Spinal cord (tissue), 10 donors: ENCODE results near the gene OR4K17. TPM values are rescaled to one million over a fixed set of nuclear protein-coding genes. Genes with fewer than 3 reads are reported as not detected.
"Not testable (repeated sequence)": the region's sequence is repeated elsewhere in the genome, so short reads cannot be mapped to it uniquely, and the experiment has no call there.

Experiments
- DNase-seq, 6 donors: peaks; one replicate each; pipeline versions ENCODE4 v3.0.0 to v3.0.0-alpha.2; 2013 to 2015; ENCODE audit warnings: low spot score in 6 of 6, low read depth in 4 of 6
- H3K27ac ChIP-seq: one replicate; pipeline ENCODE4 v1.5.1; 2013; ENCODE audit warnings: low read depth, low read length, control low read depth
- H3K27me3 ChIP-seq: one replicate; pipeline ENCODE4 v1.6.1; 2013; ENCODE audit warnings: low read length; ENCODE audit not compliant: control insufficient read depth, insufficient read depth
- H3K36me3 ChIP-seq: one replicate; pipeline ENCODE4 v1.6.1; 2013; ENCODE audit warnings: low read length; ENCODE audit not compliant: control insufficient read depth, insufficient read depth
- H3K4me1 ChIP-seq: one replicate; pipeline ENCODE4 v1.6.1; 2013; ENCODE audit warnings: low read length; ENCODE audit not compliant: control insufficient read depth, insufficient read depth
- H3K4me3 ChIP-seq: one replicate; pipeline ENCODE4 v1.5.1; 2013; ENCODE audit warnings: low read depth, low read length, control low read depth
- H3K9me3 ChIP-seq: one replicate; pipeline ENCODE4 v1.6.1; 2013; ENCODE audit warnings: low read length; ENCODE audit not compliant: control insufficient read depth, insufficient read depth
- WGBS: methylation state at CpG from one replicate; pipeline ENCODE4 v1.1.5; 2013; ENCODE audit warnings: missing lambda C conversion rate; ENCODE audit not compliant: insufficient coverage; 5-methylcytosine and 5-hydroxymethylcytosine counted together
- long read RNA-seq, 4 donors: transcript quantifications; one replicate each; lab custom pipeline, GENCODE V29; 2026
- polyA plus RNA-seq, 2 donors: library from polyadenylated mRNA; unstranded; fragments of 120-200 nt; gene quantifications; one replicate each; pipeline ENCODE4 v1.2.1, GENCODE V29; 2013; ENCODE audit not compliant: insufficient read length in 2 of 2
- total RNA-seq, 2 donors: library from RNA; depleted of rRNA in 1 of 2; stranded (reverse); fragments of 120-200 nt in 1 of 2; fragments of >200 nt in 1 of 2; gene quantifications; one replicate each; pipeline versions ENCODE4 v1.2.3 to v1.2.4, GENCODE V29; 2013 to 2014
- donor health status: healthy.

Gene OR4K17
- not detected for total RNA-seq
- under 1 TPM in 1 of 2 donors, not detected in 1; 0.06 TPM for polyA plus RNA-seq
- long read RNA-seq, donor 1: 0 reads
- long read RNA-seq, donor 2: 0 reads
- long read RNA-seq, donor 3: 0 reads
- long read RNA-seq, donor 4: 0 reads

GRCh38 chr14:20110438-20110837 is at the start of gene OR4K17:
Gene OR4K17, plus strand, starts transcription at chr14:20110739. Its CDS starts 6,761 bp downstream, at chr14:20117500.
- Histone ChIP-seq H3K27me3 (no peaks in the 10 kb centered on the region), H3K4me1 (no peaks in the 10 kb centered on the region), H3K36me3 (no peaks in the 10 kb centered on the region), H3K9me3 (no peaks in the 10 kb centered on the region), H3K4me3 (no peak within 1 kb of the TSS), H3K27ac (no peak within 1 kb of the TSS)
- DNase-seq: no peak
- WGBS: 60% methylated on average over 1 of the region's 3 CpGs

GRCh38 chr14:20092050-20092449 is 18.5 kb upstream of the OR4K17 start:
- H3K27me3 ChIP-seq: no peaks in the 10 kb centered on the region
- no peaks in the 10 kb centered on the region for H3K36me3 ChIP-seq
- no peak overlapping the region for H3K27ac ChIP-seq
- no peaks in the 10 kb centered on the region for H3K9me3 ChIP-seq
- DNase-seq: no peak
- no peak overlapping the region for H3K4me3 ChIP-seq
- 54% methylated on average over 3 of the region's 4 CpGs for WGBS
- H3K4me1 ChIP-seq: no peaks in the 10 kb centered on the region

- 43% methylated on average over 2 of the region's 4 CpGs for WGBS
- no peak for DNase-seq
Measured at GRCh38 chr14:20093442-20093841, 17.1 kb upstream of the OR4K17 start.

GRCh38 chr14:20098926-20099770 is 11.4 kb upstream of the OR4K17 start:
- H3K27me3 ChIP-seq, H3K27ac ChIP-seq, H3K4me1 ChIP-seq, H3K4me3 ChIP-seq, H3K36me3 ChIP-seq, H3K9me3 ChIP-seq, DNase-seq: not testable (repeated sequence)
- 81% methylated on average over 22 of the region's 32 CpGs for WGBS

More at GRCh38 chr14:20093442-20093841, 17.1 kb upstream of the OR4K17 start:
- H3K27me3 ChIP-seq: no peaks in the 10 kb centered on the region
- H3K4me1 ChIP-seq: no peaks in the 10 kb centered on the region
- no peak overlapping the region for H3K27ac ChIP-seq
- H3K36me3 ChIP-seq: no peaks in the 10 kb centered on the region
- H3K9me3 ChIP-seq: no peaks in the 10 kb centered on the region
- H3K4me3 ChIP-seq: no peak overlapping the region

GRCh38 chr14:20112321-20112720 is 1.8 kb downstream of the OR4K17 start:
- Histone ChIP-seq H3K9me3 (no peaks in the 10 kb centered on the region), H3K4me3 (no peak overlapping the region), H3K4me1 (no peaks in the 10 kb centered on the region), H3K27me3 (no peaks in the 10 kb centered on the region), H3K27ac (no peak overlapping the region), H3K36me3 (no peaks in the 10 kb centered on the region)
- WGBS: 95% methylated on average over 2 of the region's 3 CpGs
- DNase-seq: no peak

- DNase-seq: no peak
- Histone ChIP-seq H3K4me3 (no peak overlapping the region), H3K4me1 (no peaks in the 10 kb centered on the region), H3K27me3 (no peaks in the 10 kb centered on the region), H3K36me3 (no peaks in the 10 kb centered on the region), H3K27ac (no peak overlapping the region), H3K9me3 (no peaks in the 10 kb centered on the region)
- no CpG with 5 or more reads among the region's 1 CpG for WGBS
Measured at GRCh38 chr14:20116748-20117147, 6.2 kb downstream of the OR4K17 start.

GRCh38 chr14:20118795-20119194 is 8.3 kb downstream of the OR4K17 start:
- WGBS: 80% methylated on average over 5 of the region's 5 CpGs

GRCh38 chr14:20138520-20138919 is 28.0 kb downstream of the OR4K17 start, which contains the start of gene OR4N5:
Gene OR4N5, plus strand, starts transcription at chr14:20138820. Its CDS starts 4,916 bp downstream, at chr14:20143736.
- Histone ChIP-seq H3K4me3 (no peak within 1 kb of the TSS), H3K27ac (no peak within 1 kb of the TSS), H3K4me1 (no peaks in the 10 kb centered on the region), H3K36me3 (no peaks in the 10 kb centered on the region), H3K9me3 (peaks cover 2% of the 10 kb centered on the region), H3K27me3 (no peaks in the 10 kb centered on the region)
- no peak for DNase-seq
- WGBS: no CpG with 5 or more reads among the region's 2 CpGs

More at GRCh38 chr14:20118795-20119194, 8.3 kb downstream of the OR4K17 start:
- Histone ChIP-seq H3K9me3 (peaks cover 2% of the 10 kb centered on the region), H3K36me3 (no peaks in the 10 kb centered on the region), H3K27ac (no peak overlapping the region), H3K4me3 (no peak overlapping the region), H3K27me3 (no peaks in the 10 kb centered on the region), H3K4me1 (no peaks in the 10 kb centered on the region)
- DNase-seq: no peak

GRCh38 chr14:20143911-20144310 is 33.4 kb downstream of the OR4K17 start:
- Histone ChIP-seq H3K36me3 (no peaks in the 10 kb centered on the region), H3K27me3 (no peaks in the 10 kb centered on the region), H3K4me3 (no peak overlapping the region), H3K4me1 (no peaks in the 10 kb centered on the region), H3K9me3 (peaks cover 2% of the 10 kb centered on the region), H3K27ac (no peak overlapping the region)
- no peak for DNase-seq
- WGBS: 50% methylated on average over 2 of the region's 7 CpGs

GRCh38 chr14:20144820-20145219 is 34.3 kb downstream of the OR4K17 start:
- H3K4me1 ChIP-seq: no peaks in the 10 kb centered on the region
- no peaks in the 10 kb centered on the region for H3K36me3 ChIP-seq
- no peak overlapping the region for H3K4me3 ChIP-seq
- H3K9me3 ChIP-seq: peaks cover 2% of the 10 kb centered on the region
- DNase-seq: no peak
- H3K27me3 ChIP-seq: no peaks in the 10 kb centered on the region
- no peak overlapping the region for H3K27ac ChIP-seq
- 43% methylated on average over 1 of the region's 1 CpG for WGBS
